ENCODE measurements around the gene SNAP23. TPM values are rescaled to one million over a fixed set of nuclear protein-coding genes. Genes with fewer than 3 reads are reported as not detected.

The SNAP23 gene
- polyA plus RNA-seq, 1 donor from 2014 or later: 40.7 TPM

- peaks cover 28% of the 10 kb centered on the region for H3K79me2 ChIP-seq (replicated peaks; ENCODE audit: insufficient read depth, low read length)
- H3F3A ChIP-seq (ENCODE audit: insufficient read depth, low read length, poor library complexity, severe bottlenecking): peaks cover 5% of the 10 kb centered on the region
- H4K20me1 ChIP-seq (ENCODE audit: insufficient read depth): no peaks in the 10 kb centered on the region
- H3K4me2 ChIP-seq (ENCODE audit: low read length): peak overlapping the region; percentile 99
- no peaks in the 10 kb centered on the region for H3K9me2 ChIP-seq (ENCODE audit: insufficient read depth, low read length)
- peak overlapping the region; percentile 100 for H2AFZ ChIP-seq (ENCODE audit: low read depth, low read length)
- peak overlapping the region; percentile 80 for H3K27ac ChIP-seq (ENCODE audit: low read length)
- no peaks in the 10 kb centered on the region for H3K27me3 ChIP-seq (ENCODE audit: insufficient read depth, low read depth, low read length)
- H3K9ac ChIP-seq (ENCODE audit: low read length): peak overlapping the region; percentile 87
- H3K36me3 ChIP-seq (ENCODE audit: insufficient read depth, low read length): no peaks in the 10 kb centered on the region
- H3K4me3 ChIP-seq (ENCODE audit: low read length): peak overlapping the region; percentile 95
- TF ChIP-seq SMC3 (conservative IDR thresholded peaks at IDR 0.05; ENCODE audit: poor library complexity): no peak
- TF ChIP-seq EP300 (conservative IDR thresholded peaks at IDR 0.05; ENCODE audit: poor library complexity, severe bottlenecking): no peak
- no peak for TF ChIP-seq RAD21 (conservative IDR thresholded peaks at IDR 0.05)
- no peak for TF ChIP-seq EZH2 (IDR thresholded peaks at IDR 0.05; ENCODE audit: borderline replicate concordance, insufficient read depth, low read length, poor library complexity, severe bottlenecking)
- TF ChIP-seq TAF1 (IDR thresholded peaks at IDR 0.05; ENCODE audit: low read depth): no peak
- TF ChIP-seq CTCF (IDR thresholded peaks at IDR 0.05; ENCODE audit: poor library complexity, severe bottlenecking): no peak
- no peak for TF ChIP-seq POLR2AphosphoS5 (IDR thresholded peaks at IDR 0.05)
- no peak for TF ChIP-seq REST (IDR thresholded peaks at IDR 0.05; ENCODE audit: borderline replicate concordance)
- H3K9me3 ChIP-seq (ENCODE audit: low read length): no peaks in the 10 kb centered on the region
Measured at GRCh38 chr15:42490291-42490670, 5.2 kb upstream of the SNAP23 start.

- Histone ChIP-seq H3F3A (ENCODE audit: insufficient read depth, low read length, poor library complexity, severe bottlenecking) (peaks cover 5% of the 10 kb centered on the region), H3K9ac (ENCODE audit: low read length) (peak within 1 kb of the TSS; percentile 87), H3K4me2 (ENCODE audit: low read length) (peak within 1 kb of the TSS; percentile 99), H3K9me2 (ENCODE audit: insufficient read depth, low read length) (no peaks in the 10 kb centered on the region), H3K27me3 (ENCODE audit: insufficient read depth, low read depth, low read length) (no peaks in the 10 kb centered on the region), H3K9me3 (ENCODE audit: low read length) (no peaks in the 10 kb centered on the region), H3K79me2 (replicated peaks; ENCODE audit: insufficient read depth, low read length) (peaks cover 25% of the 10 kb centered on the region), H3K36me3 (ENCODE audit: insufficient read depth, low read length) (no peaks in the 10 kb centered on the region), H2AFZ (ENCODE audit: low read depth, low read length) (peak within 1 kb of the TSS; percentile 100), H3K4me3 (ENCODE audit: low read length) (peak within 1 kb of the TSS; percentile 95), H4K20me1 (ENCODE audit: insufficient read depth) (no peaks in the 10 kb centered on the region), H3K27ac (ENCODE audit: low read length) (peak within 1 kb of the TSS; percentile 80)
- no peak for TF ChIP-seq EZH2 (IDR thresholded peaks at IDR 0.05; ENCODE audit: borderline replicate concordance, insufficient read depth, low read length, poor library complexity, severe bottlenecking)
- peak; percentile 47 for TF ChIP-seq MXI1 (conservative IDR thresholded peaks at IDR 0.05; ENCODE audit: poor library complexity, severe bottlenecking)
- TF ChIP-seq POLR2AphosphoS5 (IDR thresholded peaks at IDR 0.05): peak; percentile 85
- peak; percentile 85 for TF ChIP-seq TAF1 (IDR thresholded peaks at IDR 0.05; ENCODE audit: low read depth)
- no peak for TF ChIP-seq RAD21 (conservative IDR thresholded peaks at IDR 0.05)
- TF ChIP-seq SMC3 (conservative IDR thresholded peaks at IDR 0.05; ENCODE audit: poor library complexity): no peak
- peak; percentile 61 for TF ChIP-seq REST (IDR thresholded peaks at IDR 0.05; ENCODE audit: borderline replicate concordance)
- TF ChIP-seq CTCF (IDR thresholded peaks at IDR 0.05; ENCODE audit: poor library complexity, severe bottlenecking): peak; percentile 35
- peak; percentile 75 for TF ChIP-seq EP300 (conservative IDR thresholded peaks at IDR 0.05; ENCODE audit: poor library complexity, severe bottlenecking)
Measured at GRCh38 chr15:42490671-42491538, 4.5 kb upstream of the SNAP23 start, which contains the start of gene ZNF106. Gene ZNF106 (minus strand): TSS chr15:42491141. CDS start chr15:42472289, 18,852 bp downstream.
